ENCODE measurements around the gene SLC6A20. TPM values are rescaled to one million over a fixed set of nuclear protein-coding genes. Genes with fewer than 3 reads are reported as not detected.

SLC6A20 gene
- total RNA-seq, 1 donor: not detected

- no peak overlapping the region for H3K4me3 ChIP-seq (ENCODE audit: low read depth, low read length)
- no peak for DNase-seq (ENCODE audit: low read depth)
- no peak for TF ChIP-seq CTCF (IDR thresholded peaks at IDR 0.05; ENCODE audit: insufficient read depth, low read length)
Measured at GRCh38 chr3:45782381-45782780, 14.0 kb downstream of the SLC6A20 start.

- no peak for DNase-seq (ENCODE audit: low read depth)
- no peak overlapping the region for H3K4me3 ChIP-seq (ENCODE audit: low read depth, low read length)
- no peak for TF ChIP-seq CTCF (IDR thresholded peaks at IDR 0.05; ENCODE audit: insufficient read depth, low read length)
Measured at GRCh38 chr3:45781841-45782240, 14.5 kb downstream of the SLC6A20 start.

- DNase-seq (ENCODE audit: low read depth): no peak
- H3K4me3 ChIP-seq (ENCODE audit: low read depth, low read length): no peak overlapping the region
- no peak for TF ChIP-seq CTCF (IDR thresholded peaks at IDR 0.05; ENCODE audit: insufficient read depth, low read length)
Measured at GRCh38 chr3:45781271-45781670, 15.1 kb downstream of the SLC6A20 start.

DNA sequence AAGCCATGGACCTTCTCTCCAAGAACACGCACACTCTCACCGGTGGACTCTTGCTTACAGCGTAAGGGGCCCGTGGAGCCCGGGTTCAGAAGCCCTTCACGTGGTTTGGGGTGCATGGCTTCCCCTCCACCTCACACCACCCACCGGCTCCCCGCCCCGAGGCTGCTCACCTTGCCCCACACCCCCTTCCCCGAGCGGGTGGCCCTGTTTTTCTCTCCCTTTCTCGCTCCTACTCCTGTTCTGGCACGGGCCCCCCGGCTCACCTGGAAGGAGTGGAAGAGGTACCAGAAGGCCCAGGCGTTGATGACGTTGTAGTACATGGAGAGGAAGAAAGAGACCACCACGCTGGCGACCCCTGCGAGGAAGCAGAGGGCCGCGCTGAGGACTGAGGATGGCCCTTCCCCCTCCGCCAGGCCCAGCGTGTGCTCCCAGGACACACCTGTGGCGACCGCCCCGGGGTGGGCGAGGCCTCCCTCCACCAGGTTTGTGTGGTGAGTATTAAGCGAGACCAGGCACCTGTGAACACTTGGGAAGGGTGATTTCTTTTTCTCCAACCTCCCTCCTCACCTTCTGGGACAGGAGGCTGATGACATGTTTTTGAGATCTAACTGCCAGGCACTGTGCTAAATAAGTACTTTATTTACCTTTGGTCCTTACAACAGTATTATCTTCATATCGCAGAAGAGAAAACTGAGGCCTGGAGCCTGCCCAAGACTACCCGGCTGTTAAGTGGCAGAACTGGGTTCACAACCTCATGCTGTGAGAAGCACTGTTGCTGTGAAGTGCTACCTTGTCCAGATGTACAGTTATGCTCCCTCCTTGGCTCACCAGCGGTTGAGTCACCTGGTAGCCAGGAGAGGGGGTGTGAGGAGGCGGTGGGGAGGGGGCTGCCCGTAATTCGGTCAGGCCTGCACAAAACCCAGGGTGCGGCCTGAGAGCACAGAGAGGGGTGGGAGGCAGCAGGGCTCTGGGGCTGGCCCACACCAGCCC lies 16.3 kb downstream of the SLC6A20 start:
- no peak for TF ChIP-seq CTCF (IDR thresholded peaks at IDR 0.05; ENCODE audit: insufficient read depth, low read length)
- DNase-seq (ENCODE audit: low read depth): no peak
- H3K4me3 ChIP-seq (ENCODE audit: low read depth, low read length): no peak overlapping the region

GRCh38 chr3:45778761-45779201 lies 17.6 kb downstream of the SLC6A20 start:
- H3K4me3 ChIP-seq (ENCODE audit: low read depth, low read length): no peak overlapping the region
- TF ChIP-seq CTCF (IDR thresholded peaks at IDR 0.05; ENCODE audit: insufficient read depth, low read length): no peak
- DNase-seq (ENCODE audit: low read depth): no peak

GRCh38 chr3:45777746-45778386 lies 18.5 kb downstream of the SLC6A20 start:
- no peak overlapping the region for H3K4me3 ChIP-seq (ENCODE audit: low read depth, low read length)
- TF ChIP-seq CTCF (IDR thresholded peaks at IDR 0.05; ENCODE audit: insufficient read depth, low read length): no peak
- no peak for DNase-seq (ENCODE audit: low read depth)

Data from fibroblast of the aortic adventitia (primary cell).